H1 (cell line): Measurements from ENCODE around the gene TINAGL1. TPM values are rescaled to one million over a fixed set of nuclear protein-coding genes. Genes with fewer than 3 reads are reported as not detected.

ENCODE experiments used
- CHD7 ChIP-seq: fragments of 300-600 bp; sonication (generic); IDR thresholded peaks from 2 replicates; pipeline ENCODE4 v1.7.1; 2012; ENCODE audit warnings: low read length, moderate library complexity, mild to moderate bottlenecking, inconsistent platforms; ENCODE audit not compliant: insufficient replicate concordance
- CTCF ChIP-seq, 3 experiments: IDR thresholded peaks; 1 replicate in 2 of 3; 2 replicates in 1 of 3; pipeline versions ENCODE4 v1.5.1 to v1.6.1; 2011; ENCODE audit warnings: low read length in 3 of 3, mild to moderate bottlenecking in 3 of 3, inconsistent platforms in 2 of 3, low read depth in 1 of 3, moderate library complexity in 1 of 3; ENCODE audit not compliant: insufficient read depth in 1 of 3; ENCODE audit errors: control extremely low read depth in 1 of 3
- MAFK ChIP-seq: IDR thresholded peaks from 2 replicates; pipeline ENCODE4 v1.6.1; 2012; ENCODE audit warnings: low read depth, mild to moderate bottlenecking, improper control_type of control experiment, low read length
- TCF12 ChIP-seq: IDR thresholded peaks from 2 replicates; pipeline ENCODE4 v1.6.1; 2011; ENCODE audit warnings: low read depth, mild to moderate bottlenecking, low read length
- polyA plus RNA-seq, 7 experiments: library from polyadenylated mRNA; depleted of rRNA in 3 of 7; stranded (reverse) in 5 of 7; unstranded in 2 of 7; fragments of >200 nt in 5 of 7; fragments of 200-250 nt in 2 of 7; gene quantifications; 1 replicate in 5 of 7; 2 replicates in 1 of 7; 4 replicates in 1 of 7; pipeline versions ENCODE4 v1.2.1 to v1.2.3, GENCODE V29; 2011 to 2013; ENCODE audit warnings: missing spikeins in 2 of 7, mixed read lengths in 2 of 7
- total RNA-seq: library from RNA; stranded (reverse); fragmentation: NEBNext Ultra II Directional; extraction: Animal tissue kit (Norgen Biotek cat#: 25700); gene quantifications from 2 replicates; pipeline ENCODE4 v1.2.1, GENCODE V29; 2021

Gene TINAGL1
- total and polyA plus RNA-seq, 2 of the 8 experiments (the other 6 are each of a cell fraction or from before 2014, with no cell fraction given), result 11.2 to 21.7 TPM

GRCh38 chr1:31529999-31530684, 46.2 kb upstream of the TINAGL1 start (continued):
- TF ChIP-seq CHD7 (no peak), MAFK (no peak), CTCF (IDR thresholded peaks at IDR 0.05; ENCODE audit: control extremely low read depth in 1 of 3, insufficient read depth in 1 of 3, low read depth in 1 of 3, low read length in 3 of 3) (no peak), TCF12 (no peak)
- TF ChIP-seq, all 59 proteins: peak for 0
